ENCODE measurements around the gene KLHDC9. TPM values are rescaled to one million over a fixed set of nuclear protein-coding genes. Genes with fewer than 3 reads are reported as not detected.
A peak's percentile ranks its signal among the peaks of the same experiment; 100 is the strongest.

The KLHDC9 gene
- total and polyA plus RNA-seq, 3 experiments from 2014 or later = 0.42 to 0.49 TPM; not detected in 1

DNA sequence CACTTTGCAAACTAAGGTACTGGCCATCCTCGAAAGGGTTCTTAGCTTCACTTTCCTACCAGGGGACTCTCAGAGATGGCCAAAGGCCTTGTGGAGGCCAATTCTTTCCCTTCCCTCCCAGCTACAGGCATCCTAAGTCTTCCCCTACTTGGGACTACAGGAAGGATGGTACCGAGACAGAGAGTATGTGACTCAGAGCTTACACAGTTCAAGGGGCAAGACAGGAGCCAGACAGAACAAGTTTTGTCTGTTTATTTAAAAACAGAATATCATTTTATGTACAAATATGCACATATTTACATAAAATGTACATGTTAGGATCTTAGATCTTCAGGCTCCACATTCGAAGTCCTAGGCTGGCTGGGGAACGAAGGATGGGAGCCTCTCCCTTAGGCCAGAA lies 27.4 kb upstream of the KLHDC9 start:
- peak overlapping the region in 2 of 7 donors; percentile 22 to 100 for H3K4me3 Mint-ChIP-seq
- no peaks in the 10 kb centered on the region for H3K9me3 Mint-ChIP-seq
- no peak overlapping the region for H3K4me3 ChIP-seq (ENCODE audit: low read length)

DNA sequence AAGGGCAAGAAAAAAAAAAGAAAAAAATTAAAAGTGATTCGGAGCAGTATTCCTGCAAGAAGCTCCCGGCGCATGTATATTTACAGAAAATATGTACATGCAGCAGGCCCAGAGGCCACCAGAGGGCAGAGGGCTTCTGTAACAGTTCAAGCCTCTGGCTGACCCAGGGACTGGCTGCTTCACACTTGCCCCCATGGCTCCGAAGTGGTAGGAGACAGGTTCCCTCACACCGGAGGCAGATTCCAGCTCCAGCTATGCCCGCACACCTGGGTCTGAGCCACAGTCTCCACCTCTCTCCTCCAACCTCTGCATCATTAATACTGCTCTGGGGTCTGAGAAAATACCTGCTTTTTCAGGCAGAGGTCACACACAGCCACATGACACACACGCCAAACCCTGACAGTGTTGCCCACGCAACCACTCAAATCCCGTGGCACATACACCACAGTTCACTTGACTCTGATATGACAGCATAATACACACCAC lies 26.2 kb upstream of the KLHDC9 start:
- H3K36me3 ChIP-seq (ENCODE audit: insufficient read depth, low read length) = no peaks in the 10 kb centered on the region
- peak overlapping the region in 7 of 8 donors; percentile 17 to 88 (median 70) for H3K27ac Mint-ChIP-seq
- H3K4me1 ChIP-seq (ENCODE audit: insufficient read depth, low read length) = peaks cover 34% of the 10 kb centered on the region
- no peak overlapping the region for H3K27ac ChIP-seq (ENCODE audit: low read depth, low read length)
- ChIA-PET CTCF (interaction anchor here (0.6 to 10.9 kb wide), 13 partner anchors 10 to 94 kb away, joined by 3 to 128 read pairs (median 6); partner anchors contain the start of genes F11R, KLHDC9, NIT1 and PFDN2), POLR2A (interaction anchor here (1.0 kb wide), 1 partner anchor 26 kb away, joined by 3 read pairs; no protein-coding TSS in a partner anchor)
- H3K9me3 ChIP-seq (ENCODE audit: low read length) = no peaks in the 10 kb centered on the region
- no peaks in the 10 kb centered on the region for H3K9me3 Mint-ChIP-seq
- H3K4me1 Mint-ChIP-seq = peaks cover 33 to 42% (median 41%) of the 10 kb centered on the region in 3 donors
- H3K4me3 Mint-ChIP-seq = peak overlapping the region in 1 of 7 donors; percentile 59
- H3K27me3 Mint-ChIP-seq = peaks cover 0 to 2% of the 10 kb centered on the region in 2 donors
- H3K4me3 ChIP-seq (ENCODE audit: low read length) = no peak overlapping the region
- H3K36me3 Mint-ChIP-seq = peaks cover 0 to 25% (median 1%) of the 10 kb centered on the region in 3 donors
- peak in 4 of 5 donors; percentile 24 to 66 (median 41) for DNase-seq
- H3K27me3 ChIP-seq (ENCODE audit: insufficient read depth, low read length, poor library complexity, severe bottlenecking) = no peaks in the 10 kb centered on the region

More for the DNA sequence above, 27.4 kb upstream of the KLHDC9 start:
- Histone ChIP-seq H3K27me3 (ENCODE audit: insufficient read depth, low read length, poor library complexity, severe bottlenecking) (no peaks in the 10 kb centered on the region), H3K36me3 (ENCODE audit: insufficient read depth, low read length) (no peaks in the 10 kb centered on the region), H3K4me1 (ENCODE audit: insufficient read depth, low read length) (peaks cover 44% of the 10 kb centered on the region), H3K27ac (ENCODE audit: low read depth, low read length) (no peak overlapping the region), H3K9me3 (ENCODE audit: low read length) (no peaks in the 10 kb centered on the region)
- peaks cover 39 to 52% (median 52%) of the 10 kb centered on the region in 3 donors for H3K4me1 Mint-ChIP-seq
- H3K27ac Mint-ChIP-seq = peak overlapping the region in 7 of 8 donors; percentile 88 to 99 (median 95)
- CTCF ChIA-PET = interaction anchor here (1.0 to 10.9 kb wide), 14 partner anchors 11 to 155 kb away, joined by 3 to 128 read pairs (median 6); partner anchors contain the start of genes KLHDC9, NIT1, PFDN2 and PPOX
- peaks cover 0 to 2% of the 10 kb centered on the region in 2 donors for H3K27me3 Mint-ChIP-seq
- H3K36me3 Mint-ChIP-seq = peaks cover 0 to 33% (median 6%) of the 10 kb centered on the region in 3 donors
- DNase-seq = no peak
- POLR2A ChIA-PET = interaction anchor here (0.6 to 3.8 kb wide), 5 partner anchors 24 to 131 kb away, joined by 3 to 81 read pairs (median 9); partner anchors contain the start of genes F11R, KLHDC9 and USF1

DNA sequence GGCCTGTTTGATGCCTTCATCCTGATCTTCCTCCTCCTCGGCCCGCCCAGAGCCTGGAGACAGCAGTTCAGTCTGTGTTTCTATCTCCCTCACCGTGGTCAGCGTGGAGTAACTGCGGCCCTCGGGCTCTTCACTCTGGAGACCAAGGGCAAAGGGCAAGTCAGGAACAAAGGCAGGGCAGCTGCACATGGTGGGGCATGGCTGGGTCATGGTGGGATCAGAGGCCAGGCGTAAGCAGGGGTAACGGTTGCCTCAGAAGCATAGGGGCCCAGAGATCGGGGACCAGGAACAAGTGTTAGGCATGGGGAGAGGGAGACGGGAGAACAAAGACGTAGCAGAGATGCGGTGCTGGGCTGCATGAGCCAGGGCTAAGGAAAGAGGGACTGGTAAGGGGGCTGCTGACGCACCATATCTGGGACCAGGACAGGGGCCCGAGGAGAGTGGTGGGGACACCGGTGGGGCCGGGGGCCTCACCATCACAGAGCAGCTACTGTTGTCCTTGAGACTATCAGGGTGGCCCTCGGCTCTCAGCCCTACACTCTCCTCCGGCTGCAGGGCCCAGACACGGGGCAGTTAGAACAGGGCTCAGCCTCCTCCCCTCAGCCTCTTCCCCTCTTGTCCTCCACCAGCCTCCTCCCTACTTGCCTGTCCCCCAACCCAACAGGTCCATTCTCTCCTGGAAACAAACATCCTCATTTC lies 25.3 kb upstream of the KLHDC9 start:
- no peak for DNase-seq
- H3K27me3 ChIP-seq (ENCODE audit: insufficient read depth, low read length, poor library complexity, severe bottlenecking) = no peaks in the 10 kb centered on the region
- peaks cover 25% of the 10 kb centered on the region for H3K4me1 ChIP-seq (ENCODE audit: insufficient read depth, low read length)
- H3K9me3 ChIP-seq (ENCODE audit: low read length) = no peaks in the 10 kb centered on the region
- no peak overlapping the region for H3K4me3 ChIP-seq (ENCODE audit: low read length)
- Mint-ChIP-seq H3K9me3 (no peaks in the 10 kb centered on the region), H3K4me1 (peaks cover 25 to 32% (median 31%) of the 10 kb centered on the region in 3 donors), H3K4me3 (no peak overlapping the region), H3K36me3 (peaks cover 0 to 18% (median 0%) of the 10 kb centered on the region in 3 donors), H3K27me3 (peaks cover 0 to 2% of the 10 kb centered on the region in 2 donors), H3K27ac (peak overlapping the region in 4 of 8 donors; percentile 4 to 74 (median 28))
- H3K36me3 ChIP-seq (ENCODE audit: insufficient read depth, low read length) = no peaks in the 10 kb centered on the region
- CTCF ChIA-PET = interaction anchor here (0.6 to 10.9 kb wide), 5 partner anchors 23 to 83 kb away, joined by 3 to 128 read pairs (median 61); partner anchors contain the start of genes KLHDC9, TSTD1 and USF1
- POLR2A ChIA-PET = no interaction called here
- H3K27ac ChIP-seq (ENCODE audit: low read depth, low read length) = no peak overlapping the region

DNA sequence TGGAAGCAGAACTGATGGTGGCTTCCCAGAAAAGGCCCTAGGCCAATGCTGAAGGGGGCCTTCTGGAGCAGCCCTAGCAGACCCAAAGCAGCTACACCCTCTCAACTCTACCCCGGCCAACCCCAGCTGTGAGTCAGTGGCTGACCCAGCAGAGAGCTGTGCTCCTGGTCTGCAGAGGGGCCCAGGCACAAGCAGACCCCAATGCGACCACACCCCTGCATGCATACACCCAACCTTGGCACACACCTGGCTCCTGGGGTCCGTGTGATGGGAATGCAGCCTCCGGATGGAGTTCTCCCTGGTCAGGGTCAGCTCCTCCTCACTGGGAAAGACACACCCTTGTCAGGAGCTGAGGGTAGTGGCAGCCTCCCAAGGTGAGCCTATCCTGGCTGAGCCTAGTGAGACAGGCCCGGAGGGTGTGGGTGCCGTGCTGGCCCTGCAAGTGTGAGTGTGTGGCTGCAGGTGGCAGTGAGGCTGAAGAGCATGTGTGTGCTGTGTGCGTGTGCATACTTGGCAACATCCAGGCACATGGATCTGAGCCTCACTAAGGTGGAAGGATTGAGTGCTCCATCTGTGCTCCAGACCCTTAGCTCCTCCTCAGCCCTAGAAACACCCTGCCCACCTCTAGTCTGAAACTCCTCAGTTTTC lies 24.6 kb upstream of the KLHDC9 start:
- Histone ChIP-seq H3K9me3 (ENCODE audit: low read length) (no peaks in the 10 kb centered on the region), H3K36me3 (ENCODE audit: insufficient read depth, low read length) (no peaks in the 10 kb centered on the region), H3K4me3 (ENCODE audit: low read length) (no peak overlapping the region), H3K4me1 (ENCODE audit: insufficient read depth, low read length) (peaks cover 24% of the 10 kb centered on the region), H3K27me3 (ENCODE audit: insufficient read depth, low read length, poor library complexity, severe bottlenecking) (no peaks in the 10 kb centered on the region), H3K27ac (ENCODE audit: low read depth, low read length) (no peak overlapping the region)
- no peak overlapping the region for H3K4me3 Mint-ChIP-seq
- H3K27me3 Mint-ChIP-seq = peaks cover 0 to 3% of the 10 kb centered on the region in 2 donors
- H3K4me1 Mint-ChIP-seq = peaks cover 20 to 27% (median 26%) of the 10 kb centered on the region in 3 donors
- ChIA-PET CTCF (interaction anchor here (0.6 to 10.9 kb wide), 3 partner anchors 23 to 83 kb away, joined by 3 to 128 read pairs (median 61); partner anchors contain the start of genes KLHDC9 and USF1), POLR2A (no interaction called here)
- no peaks in the 10 kb centered on the region for H3K9me3 Mint-ChIP-seq
- peaks cover 0 to 11% (median 0%) of the 10 kb centered on the region in 3 donors for H3K36me3 Mint-ChIP-seq
- peak overlapping the region in 4 of 8 donors; percentile 4 to 96 (median 40) for H3K27ac Mint-ChIP-seq
- no peak for DNase-seq

DNA sequence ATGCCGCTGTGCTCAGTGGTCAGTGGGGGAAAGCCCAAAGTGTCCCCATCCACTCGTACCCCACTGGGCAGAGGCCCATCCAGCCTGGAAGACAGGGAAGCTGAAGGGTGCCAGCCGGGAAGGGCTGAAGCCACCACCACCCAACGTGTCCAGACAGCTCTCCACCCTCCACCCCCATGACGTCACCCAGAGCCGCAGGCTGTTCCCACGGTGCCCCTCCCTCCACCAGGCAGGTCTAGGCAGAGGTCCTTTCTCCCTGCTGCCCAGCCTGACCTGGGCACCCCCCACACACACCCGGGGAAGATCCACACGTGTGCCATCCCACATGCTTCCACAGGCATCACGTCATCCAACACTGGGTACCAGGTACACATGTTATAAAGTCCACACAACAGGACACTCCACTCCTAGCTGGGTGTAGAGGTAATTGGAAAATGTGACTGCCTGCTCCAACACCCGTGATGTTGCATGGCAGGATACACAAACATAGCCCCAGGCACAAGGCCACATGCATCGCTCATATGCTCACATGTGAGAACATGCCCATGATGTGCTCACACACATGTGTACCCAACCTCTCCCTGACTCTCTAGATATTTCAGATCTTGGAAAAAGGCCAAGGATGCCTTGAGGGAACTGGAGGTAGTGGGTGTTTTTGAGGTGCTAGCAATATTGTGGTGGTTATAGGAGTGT lies 23.3 kb upstream of the KLHDC9 start:
- no peaks in the 10 kb centered on the region for H3K36me3 ChIP-seq (ENCODE audit: insufficient read depth, low read length)
- peak overlapping the region in 1 of 8 donors; percentile 75 for H3K27ac Mint-ChIP-seq
- DNase-seq = no peak
- H3K4me3 Mint-ChIP-seq = peak overlapping the region in 1 of 7 donors; percentile 30
- peaks cover 19 to 25% (median 24%) of the 10 kb centered on the region in 3 donors for H3K4me1 Mint-ChIP-seq
- H3K27me3 ChIP-seq (ENCODE audit: insufficient read depth, low read length, poor library complexity, severe bottlenecking) = no peaks in the 10 kb centered on the region
- no peak overlapping the region for H3K4me3 ChIP-seq (ENCODE audit: low read length)
- peaks cover 24% of the 10 kb centered on the region for H3K4me1 ChIP-seq (ENCODE audit: insufficient read depth, low read length)
- ChIA-PET CTCF (interaction anchor here (10.9 kb wide), 1 partner anchor 21 kb away, joined by 128 read pairs; the partner anchor contains the start of gene KLHDC9), POLR2A (no interaction called here)
- no peaks in the 10 kb centered on the region for H3K9me3 Mint-ChIP-seq
- no peaks in the 10 kb centered on the region for H3K36me3 Mint-ChIP-seq
- peaks cover 0 to 2% of the 10 kb centered on the region in 2 donors for H3K27me3 Mint-ChIP-seq
- no peaks in the 10 kb centered on the region for H3K9me3 ChIP-seq (ENCODE audit: low read length)
- H3K27ac ChIP-seq (ENCODE audit: low read depth, low read length) = no peak overlapping the region

DNA sequence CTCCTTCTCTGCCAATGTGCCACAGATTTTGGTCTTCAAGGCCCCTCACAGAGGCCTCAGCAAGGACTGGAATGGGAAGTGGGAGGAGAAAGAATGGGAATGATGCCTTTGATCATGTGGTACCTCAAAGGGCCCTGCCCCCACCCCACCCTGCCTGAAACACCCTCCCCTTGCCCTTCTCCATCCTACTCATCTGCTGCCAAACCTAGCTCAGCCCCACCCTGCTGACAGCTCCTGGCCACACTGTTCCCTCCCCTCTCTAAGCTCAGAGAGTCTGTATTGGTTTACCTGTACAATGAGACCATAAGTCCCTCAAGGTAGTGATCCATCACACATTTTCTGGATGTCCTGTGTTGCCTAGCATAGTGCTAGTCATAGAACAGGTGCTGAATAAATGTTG lies 21.8 kb upstream of the KLHDC9 start:
- CTCF ChIA-PET = interaction anchor here (2.1 kb wide), 1 partner anchor 21 kb away, joined by 7 read pairs; the partner anchor contains the start of gene KLHDC9
- Histone ChIP-seq H3K4me3 (ENCODE audit: low read length) (no peak overlapping the region), H3K4me1 (ENCODE audit: insufficient read depth, low read length) (peaks cover 8% of the 10 kb centered on the region), H3K27ac (ENCODE audit: low read depth, low read length) (no peak overlapping the region), H3K27me3 (ENCODE audit: insufficient read depth, low read length, poor library complexity, severe bottlenecking) (no peaks in the 10 kb centered on the region), H3K9me3 (ENCODE audit: low read length) (no peaks in the 10 kb centered on the region), H3K36me3 (ENCODE audit: insufficient read depth, low read length) (no peaks in the 10 kb centered on the region)
- H3K27me3 Mint-ChIP-seq = peaks cover 0 to 3% of the 10 kb centered on the region in 2 donors
- no peak overlapping the region for H3K4me3 Mint-ChIP-seq
- DNase-seq = no peak
- no peaks in the 10 kb centered on the region for H3K9me3 Mint-ChIP-seq
- POLR2A ChIA-PET = no interaction called here
- H3K4me1 Mint-ChIP-seq = peaks cover 8 to 10% (median 9%) of the 10 kb centered on the region in 3 donors
- H3K27ac Mint-ChIP-seq = no peak overlapping the region
- no peaks in the 10 kb centered on the region for H3K36me3 Mint-ChIP-seq

DNA sequence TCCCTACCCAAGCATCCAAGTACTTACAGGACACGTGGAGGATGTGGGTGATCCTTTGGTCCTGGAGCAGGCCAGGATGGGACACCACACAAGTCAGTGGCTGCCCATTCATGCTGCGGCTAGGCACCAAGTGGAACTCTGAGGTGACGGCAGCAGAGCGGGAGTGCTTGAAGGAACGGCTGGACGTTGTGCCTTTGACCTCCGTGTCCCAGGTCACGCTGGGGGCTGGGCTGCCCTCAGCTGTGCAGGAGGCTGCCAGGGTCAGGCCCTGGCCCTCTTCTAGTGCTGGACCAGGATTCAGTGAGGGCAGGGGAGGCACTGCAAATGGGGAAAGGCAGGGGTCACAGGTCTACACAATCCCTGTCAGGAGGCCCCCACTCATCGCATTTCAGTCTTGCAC lies 20.7 kb upstream of the KLHDC9 start:
- ChIA-PET POLR2A (no interaction called here), CTCF (interaction anchor here (2.1 kb wide), 1 partner anchor 20 kb away, joined by 7 read pairs; the partner anchor contains the start of gene KLHDC9)
- Histone ChIP-seq H3K27ac (ENCODE audit: low read depth, low read length) (no peak overlapping the region), H3K36me3 (ENCODE audit: insufficient read depth, low read length) (no peaks in the 10 kb centered on the region), H3K27me3 (ENCODE audit: insufficient read depth, low read length, poor library complexity, severe bottlenecking) (no peaks in the 10 kb centered on the region), H3K9me3 (ENCODE audit: low read length) (no peaks in the 10 kb centered on the region), H3K4me3 (ENCODE audit: low read length) (no peak overlapping the region), H3K4me1 (ENCODE audit: insufficient read depth, low read length) (peaks cover under 1% of the 10 kb centered on the region)
- H3K4me1 Mint-ChIP-seq = peaks cover under 1 to 2% (median 2%) of the 10 kb centered on the region in 3 donors
- H3K27ac Mint-ChIP-seq = no peak overlapping the region
- H3K9me3 Mint-ChIP-seq = no peaks in the 10 kb centered on the region
- peaks cover 0 to 3% of the 10 kb centered on the region in 2 donors for H3K27me3 Mint-ChIP-seq
- H3K36me3 Mint-ChIP-seq = no peaks in the 10 kb centered on the region
- no peak overlapping the region for H3K4me3 Mint-ChIP-seq
- no peak for DNase-seq

Data from CD8-positive, alpha-beta memory T cell (primary cell).